Right ventricle myocardium superior (tissue), 1 donor: ENCODE measurements around the gene WDR48. TPM values are rescaled to one million over a fixed set of nuclear protein-coding genes. Genes with fewer than 3 reads are reported as not detected.

Source experiments
- ATAC-seq: fragments of 200-7000 bp; cut with Tn5 transposase; one replicate; pipeline ENCODE4 v1.9.1; 2020; ENCODE audit warnings: mild to moderate bottlenecking; ENCODE audit not compliant: poor library complexity
- DNase-seq: peaks from one replicate; pipeline ENCODE4 v3.0.0-alpha.2; 2020
- intact Hi-C: fragments of 100-400 bp; cut with DNase I; formaldehyde crosslinking; loops from one replicate; pipeline ENCODE4 v1.11.2; 2022
- microRNA-seq: library from miRNA; unstranded; fragments of <30 nt; microRNA quantifications from one replicate; pipeline ENCODE4 v1.2.0, GENCODE V29; 2020
- total RNA-seq: library from RNA; stranded (reverse); fragmentation: NEBNext Ultra II Directional; extraction: Animal tissue kit (Norgen Biotek cat#: 25700); gene quantifications from one replicate; pipeline ENCODE4 v1.2.1, GENCODE V29; 2021
- donor health status: DM: no; HTN: yes; CAD: no; lungs with severe emphysema.

Gene WDR48
- total RNA-seq, 1 donor from 2014 or later: 33.1 TPM

GRCh38 chr3:39144748-39145380, 93.0 kb downstream of the WDR48 start:
- no peak for ATAC-seq
- DNase-seq: no peak
- intact Hi-C loops: no loop called here

DNA sequence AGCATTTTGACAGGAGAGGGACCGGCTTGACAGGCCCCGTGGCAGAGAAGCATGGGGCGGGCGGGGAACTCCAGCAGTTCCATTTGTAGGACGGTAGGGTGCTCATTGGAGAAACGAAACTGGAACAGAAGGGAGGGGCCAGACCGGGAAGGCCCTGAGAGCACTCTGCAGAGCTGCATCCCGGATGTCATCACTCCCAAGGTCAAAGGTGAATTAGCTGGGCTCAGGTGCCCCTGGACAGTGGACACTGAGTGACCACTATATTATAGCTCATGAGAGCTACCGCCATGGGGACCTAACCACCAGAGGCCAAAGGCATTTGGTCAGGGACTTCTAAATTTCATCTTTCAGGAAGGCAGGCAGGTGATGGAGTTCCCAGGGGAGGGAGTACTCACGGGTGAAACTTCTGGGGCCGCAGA, 94.3 kb downstream of the WDR48 start:
- peak; percentile 64 for DNase-seq
- intact Hi-C loops: no loop called here
- ATAC-seq: no peak

Small RNA genes lying within 50 kb of the gene (microRNA-seq; reads per million reads assigned to microRNA genes)
- gene MIR6822: not detected

Other genes starting within 250 kb of the WDR48 start
- 0.08 TPM for gene SCN10A, start 235.8 kb upstream of the WDR48 start, total RNA-seq
- gene SCN11A, start 72 bp upstream of the WDR48 start, total RNA-seq: 0.05 TPM
- gene GORASP1, start 55.6 kb downstream of the WDR48 start, total RNA-seq: 48.4 TPM
- gene TTC21A, start 55.7 kb downstream of the WDR48 start, total RNA-seq: 2.0 TPM
- 11.4 TPM for gene CSRNP1, start 101.6 kb downstream of the WDR48 start, total RNA-seq
- gene XIRP1, start 140.6 kb downstream of the WDR48 start, total RNA-seq: 249 TPM
- 1.5 TPM for gene CX3CR1, start 228.0 kb downstream of the WDR48 start, total RNA-seq